SIG-M5 treated with dmso at 0.1 percent for 504 hours (cell line): ENCODE results near the gene DRC1.
"Not testable (repeated sequence)": the region's sequence is repeated elsewhere in the genome, so short reads cannot be mapped to it uniquely, and the experiment has no call there.

ENCODE experiments used
- DNase-seq: peaks from one replicate; lab custom pipeline; 2025; ENCODE audit not compliant: unreplicated experiment; lab: John Stamatoyannopoulos, UW

DRC1 gene

GRCh38 chr2:26401739-26402541, at the start of gene DRC1:
TSS of gene DRC1 (plus strand) at chr2:26401920. CDS start at chr2:26401990, 70 bp downstream.
- no peak for DNase-seq

GRCh38 chr2:26352892-26353291, 48.8 kb upstream of the DRC1 start:
- DNase-seq = no peak

GRCh38 chr2:26354469-26354868, 47.3 kb upstream of the DRC1 start:
- not testable (repeated sequence) for DNase-seq

GRCh38 chr2:26355038-26355995, 46.4 kb upstream of the DRC1 start:
- DNase-seq = peak; percentile 43

GRCh38 chr2:26356111-26356510, 45.6 kb upstream of the DRC1 start:
- DNase-seq = no peak

- no peak for DNase-seq
Measured at GRCh38 chr2:26356771-26357170, 44.9 kb upstream of the DRC1 start.

- DNase-seq = no peak
Measured at GRCh38 chr2:26359886-26360473, 41.7 kb upstream of the DRC1 start.

- DNase-seq = no peak
Measured at GRCh38 chr2:26363323-26363722, 38.4 kb upstream of the DRC1 start.

GRCh38 chr2:26363958-26364357, 37.8 kb upstream of the DRC1 start:
- DNase-seq = no peak

- DNase-seq = no peak
Measured at GRCh38 chr2:26364669-26365068, 37.1 kb upstream of the DRC1 start.

- no peak for DNase-seq
Measured at GRCh38 chr2:26366957-26367356, 34.8 kb upstream of the DRC1 start.

GRCh38 chr2:26369664-26370063, 32.1 kb upstream of the DRC1 start:
- not testable (repeated sequence) for DNase-seq

- not testable (repeated sequence) for DNase-seq
Measured at GRCh38 chr2:26370909-26371308, 30.8 kb upstream of the DRC1 start.

- no peak for DNase-seq
Measured at GRCh38 chr2:26376799-26377198, 24.9 kb upstream of the DRC1 start.

GRCh38 chr2:26380281-26380680, 21.4 kb upstream of the DRC1 start:
- DNase-seq = no peak

GRCh38 chr2:26382564-26382963, 19.2 kb upstream of the DRC1 start:
- no peak for DNase-seq

- no peak for DNase-seq
Measured at GRCh38 chr2:26384183-26384582, 17.5 kb upstream of the DRC1 start.

- DNase-seq = no peak
Measured at GRCh38 chr2:26384597-26384996, 17.1 kb upstream of the DRC1 start.

GRCh38 chr2:26387189-26387588, 14.5 kb upstream of the DRC1 start:
- DNase-seq = no peak

- no peak for DNase-seq
Measured at GRCh38 chr2:26394694-26395093, 7.0 kb upstream of the DRC1 start.

GRCh38 chr2:26395394-26395793, 6.3 kb upstream of the DRC1 start:
- no peak for DNase-seq
